Stimulated activated CD8-positive, alpha-beta memory T cell treated with anti-CD3 and anti-CD28 coated beads, Interleukin-4, amount 100 ng/mL, for 1 hour (primary cell): ENCODE results near the gene CYP19A1.
"Not testable (repeated sequence)": the region's sequence is repeated elsewhere in the genome, so short reads cannot be mapped to it uniquely, and the experiment has no call there.

Source experiments
- DNase-seq, 2 donors: peaks; one replicate each; pipeline ENCODE4 v3.0.0-alpha.2; 2020; ENCODE audit warnings: low read depth in 2 of 2, low spot score in 1 of 2

Gene CYP19A1

GRCh38 chr15:51299187-51300015, 39.0 kb downstream of the CYP19A1 start:
- no peak for DNase-seq

- DNase-seq, result no peak
These were observed 39.8 kb downstream of the CYP19A1 start for GRCh38 chr15:51298620-51299019.

- no peak for DNase-seq
These were observed 47.7 kb downstream of the CYP19A1 start for GRCh38 chr15:51290720-51291119.

GRCh38 chr15:51289290-51289689, 49.1 kb downstream of the CYP19A1 start:
- no peak for DNase-seq

- no peak for DNase-seq
These were observed 50.0 kb downstream of the CYP19A1 start for GRCh38 chr15:51288143-51289065.

- DNase-seq, result no peak
These were observed 51.6 kb downstream of the CYP19A1 start for GRCh38 chr15:51286816-51287215.

GRCh38 chr15:51285399-51285798, 53.0 kb downstream of the CYP19A1 start:
- DNase-seq, result no peak

- no peak for DNase-seq
These were observed 53.5 kb downstream of the CYP19A1 start for GRCh38 chr15:51284871-51285270.

- DNase-seq, result no peak
These were observed 55.4 kb downstream of the CYP19A1 start for GRCh38 chr15:51283026-51283425.

GRCh38 chr15:51282241-51282640, 56.2 kb downstream of the CYP19A1 start:
- not testable (repeated sequence) for DNase-seq

GRCh38 chr15:51281368-51281967, 56.9 kb downstream of the CYP19A1 start:
- no peak for DNase-seq

- DNase-seq, result no peak
These were observed 57.6 kb downstream of the CYP19A1 start for GRCh38 chr15:51280838-51281237.

GRCh38 chr15:51279391-51279790, 59.0 kb downstream of the CYP19A1 start:
- no peak for DNase-seq

- DNase-seq, result no peak
These were observed 61.3 kb downstream of the CYP19A1 start for GRCh38 chr15:51277101-51277500.

- no peak for DNase-seq
These were observed 63.4 kb downstream of the CYP19A1 start for GRCh38 chr15:51274956-51275355.

- no peak for DNase-seq
These were observed 67.7 kb downstream of the CYP19A1 start for GRCh38 chr15:51270706-51271105.

- no peak for DNase-seq
These were observed 68.9 kb downstream of the CYP19A1 start for GRCh38 chr15:51269496-51269895.

- DNase-seq, result no peak
These were observed 70.7 kb downstream of the CYP19A1 start for GRCh38 chr15:51267703-51268083.

- DNase-seq, result no peak
These were observed 71.2 kb downstream of the CYP19A1 start for GRCh38 chr15:51267051-51267702.

GRCh38 chr15:51266656-51267050, 71.7 kb downstream of the CYP19A1 start:
- no peak for DNase-seq

GRCh38 chr15:51265037-51265555, 73.3 kb downstream of the CYP19A1 start:
- no peak for DNase-seq
